Common myeloid progenitor, CD34-positive (primary cell): ENCODE data around the gene BIRC5.

Source experiments
- CTCF ChIA-PET: fragments of 350-600 bp; sonication (Branson Sonifier 250); formaldehyde crosslinking; loops from one replicate; lab custom pipeline; 2021; ENCODE audit warnings: antibody characterized with exemption; lab: Charles Lee
- POLR2A ChIA-PET: fragments of 350-600 bp; sonication (Branson Sonifier 250); formaldehyde crosslinking; loops from one replicate; lab custom pipeline; 2021; ENCODE audit warnings: antibody characterized with exemption; lab: Charles Lee
- DNase-seq, 3 donors: peaks; one replicate each; pipeline versions ENCODE4 v3.0.0 to v3.0.0-alpha.2; 2013
- H3K27ac ChIP-seq, 2 experiments: 1 replicate in 1 of 2; 2 replicates in 1 of 2; pipeline ENCODE4 v1.7.0; 2013; ENCODE audit warnings: inconsistent platforms in 2 of 2, low read length in 2 of 2, mild to moderate bottlenecking in 2 of 2, low read depth in 1 of 2, moderate library complexity in 1 of 2; ENCODE audit not compliant: severe bottlenecking in 2 of 2, insufficient read depth in 1 of 2, poor library complexity in 1 of 2
- H3K27me3 ChIP-seq, 5 experiments: replicated peaks in 2 of 5; 1 replicate in 3 of 5; 2 replicates in 2 of 5; pipeline versions ENCODE4 v1.6.1 to v1.7.0; 2013; ENCODE audit warnings: low read length in 4 of 5, mild to moderate bottlenecking in 2 of 5, moderate library complexity in 2 of 5, inconsistent platforms in 1 of 5; ENCODE audit not compliant: insufficient read depth in 5 of 5, control insufficient read depth in 4 of 5
- H3K36me3 ChIP-seq, 4 experiments: 1 replicate in 2 of 4; 2 replicates in 2 of 4; pipeline versions ENCODE4 v1.6.1 to v1.7.0; 2013; ENCODE audit warnings: low read length in 3 of 4, control low read depth in 1 of 4, mild to moderate bottlenecking in 1 of 4; ENCODE audit not compliant: control insufficient read depth in 4 of 4, insufficient read depth in 4 of 4
- H3K4me1 ChIP-seq, 4 experiments: 1 replicate in 3 of 4; 2 replicates in 1 of 4; pipeline versions ENCODE4 v1.6.1 to v1.7.1; 2013; ENCODE audit warnings: low read length in 3 of 4, mild to moderate bottlenecking in 3 of 4, control low read depth in 1 of 4, inconsistent platforms in 1 of 4, moderate library complexity in 1 of 4; ENCODE audit not compliant: control insufficient read depth in 4 of 4, insufficient read depth in 4 of 4; ENCODE audit errors: control extremely low read depth in 1 of 4
- H3K4me3 ChIP-seq, 7 experiments: 1 replicate in 4 of 7; 2 replicates in 3 of 7; pipeline versions ENCODE4 v1.5.1 to v1.7.0; 2013; ENCODE audit warnings: mild to moderate bottlenecking in 7 of 7, low read length in 6 of 7, moderate library complexity in 6 of 7, inconsistent platforms in 2 of 7, low read depth in 2 of 7, control low read depth in 1 of 7; ENCODE audit not compliant: insufficient read depth in 4 of 7, control insufficient read depth in 1 of 7; ENCODE audit errors: extremely low read depth in 1 of 7
- H3K9me3 ChIP-seq, 5 experiments: 1 replicate in 4 of 5; 2 replicates in 1 of 5; pipeline versions ENCODE4 v1.6.1 to v1.7.1; 2013; ENCODE audit warnings: low read length in 4 of 5, mild to moderate bottlenecking in 2 of 5, inconsistent platforms in 1 of 5, low read depth in 1 of 5, moderate library complexity in 1 of 5; ENCODE audit not compliant: control insufficient read depth in 4 of 5, insufficient read depth in 2 of 5; ENCODE audit errors: control extremely low read depth in 1 of 5
- WGBS: methylation state at CpG from one replicate; pipeline ENCODE4 v1.1.5; 2013; ENCODE audit not compliant: insufficient coverage; 5-methylcytosine and 5-hydroxymethylcytosine counted together

The BIRC5 gene

GRCh38 chr17:78174870-78175642, 39.0 kb upstream of the BIRC5 start:
- ChIA-PET CTCF (interaction anchor here (0.9 to 8.8 kb wide), 8 partner anchors 8 to 64 kb away, joined by 3 to 76 read pairs (median 7); partner anchors contain the start of gene TMC8), POLR2A (no interaction called here)
- WGBS: 94% methylated on average over 28 of the region's 28 CpGs
- H3K27me3 ChIP-seq: no peaks in the 10 kb centered on the region
- peaks cover 0 to 62% (median 28%) of the 10 kb centered on the region in 4 experiments for H3K36me3 ChIP-seq
- H3K27ac ChIP-seq: no peak overlapping the region
- H3K4me3 ChIP-seq: no peak overlapping the region
- DNase-seq: no peak
- no peaks in the 10 kb centered on the region for H3K9me3 ChIP-seq
- peaks cover 0 to 31% (median 22%) of the 10 kb centered on the region in 4 experiments for H3K4me1 ChIP-seq

GRCh38 chr17:78175643-78175981, 38.4 kb upstream of the BIRC5 start:
- CTCF ChIA-PET: interaction anchor here (0.9 to 8.8 kb wide), 12 partner anchors 12 to 65 kb away, joined by 3 to 76 read pairs (median 6); partner anchors contain the start of gene TMC8
- H3K36me3 ChIP-seq: peaks cover 0 to 67% (median 28%) of the 10 kb centered on the region in 4 experiments
- no peaks in the 10 kb centered on the region for H3K27me3 ChIP-seq
- peaks cover 0 to 31% (median 24%) of the 10 kb centered on the region in 4 experiments for H3K4me1 ChIP-seq
- no peak overlapping the region for H3K4me3 ChIP-seq
- 98% methylated on average over 14 of the region's 14 CpGs for WGBS
- H3K9me3 ChIP-seq: no peaks in the 10 kb centered on the region
- POLR2A ChIA-PET: no interaction called here
- DNase-seq: no peak
- H3K27ac ChIP-seq: no peak overlapping the region

DNA sequence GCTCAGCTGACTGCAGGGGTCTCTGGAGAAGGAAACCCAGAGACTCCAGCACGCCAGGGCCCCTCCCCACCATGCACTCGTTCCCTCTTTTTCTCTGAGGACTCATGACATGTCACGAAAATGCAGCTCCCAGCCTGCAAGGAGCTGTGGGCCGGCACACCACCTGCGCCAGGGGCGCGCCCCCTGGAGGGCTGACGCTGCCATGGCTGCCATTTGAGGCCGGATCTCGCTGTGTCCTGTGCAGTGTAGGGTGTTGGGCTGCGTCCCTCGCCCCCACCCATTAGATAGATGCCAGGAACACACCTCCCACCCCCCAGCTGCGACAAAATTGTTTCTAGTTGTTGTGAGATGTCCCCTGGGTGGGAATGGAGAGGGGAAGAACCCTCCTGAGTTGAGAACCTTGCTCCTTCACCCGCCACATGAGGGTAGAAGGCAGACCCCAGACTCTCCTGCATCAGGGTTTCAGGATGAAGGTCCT, 37.5 kb upstream of the BIRC5 start:
- H3K9me3 ChIP-seq: no peaks in the 10 kb centered on the region
- WGBS: 1% methylated on average over 9 of the region's 14 CpGs
- H3K27me3 ChIP-seq: no peaks in the 10 kb centered on the region
- peaks cover 0 to 27% (median 22%) of the 10 kb centered on the region in 4 experiments for H3K4me1 ChIP-seq
- CTCF ChIA-PET: interaction anchor here (0.6 to 8.8 kb wide), 18 partner anchors 10 to 160 kb away, joined by 3 to 76 read pairs (median 5); partner anchors contain the start of genes AFMID, TK1 and TMC8
- H3K27ac ChIP-seq: no peak overlapping the region
- H3K4me3 ChIP-seq: no peak overlapping the region
- DNase-seq: peak; percentile 65 to 79 (median 78)
- POLR2A ChIA-PET: interaction anchor here (0.9 to 1.0 kb wide), 2 partner anchors 37 to 63 kb away, joined by 3 read pairs; no protein-coding TSS in a partner anchor
- peaks cover 0 to 70% (median 22%) of the 10 kb centered on the region in 4 experiments for H3K36me3 ChIP-seq

DNA sequence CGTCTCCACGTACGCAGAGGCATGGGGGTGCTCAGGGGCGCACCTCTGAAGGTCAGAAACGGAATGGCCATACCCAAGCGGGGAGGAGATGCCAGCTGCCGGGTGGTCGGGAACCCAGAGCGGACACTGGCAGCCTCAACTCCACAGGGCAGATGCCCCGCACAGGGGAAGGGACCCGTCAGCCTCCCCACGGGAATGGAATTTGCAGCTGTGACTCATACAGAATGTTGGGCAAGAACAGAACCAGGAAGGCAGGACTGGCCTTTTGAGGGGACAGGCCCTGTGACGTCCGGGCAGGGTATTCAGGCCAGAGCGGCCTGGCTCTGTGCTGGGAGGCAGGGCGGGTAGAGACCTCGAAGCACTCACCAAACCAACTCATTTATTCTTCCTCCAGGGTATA, 34.7 kb upstream of the BIRC5 start:
- Histone ChIP-seq H3K36me3 (peaks cover 0 to 73% (median 12%) of the 10 kb centered on the region in 4 experiments), H3K4me3 (no peak overlapping the region), H3K27me3 (no peaks in the 10 kb centered on the region), H3K27ac (no peak overlapping the region), H3K4me1 (peaks cover 0 to 12% (median 8%) of the 10 kb centered on the region in 4 experiments), H3K9me3 (no peaks in the 10 kb centered on the region)
- WGBS: 95% methylated on average over 15 of the region's 17 CpGs
- CTCF ChIA-PET: interaction anchor here (0.7 to 1.3 kb wide), 3 partner anchors 10 to 68 kb away, joined by 3 to 4 read pairs (median 3); no protein-coding TSS in a partner anchor
- DNase-seq: no peak
- POLR2A ChIA-PET: no interaction called here

- Histone ChIP-seq H3K36me3 (peaks cover 0 to 73% (median 8%) of the 10 kb centered on the region in 4 experiments), H3K27ac (peak overlapping the region in 1 of 2 experiments; percentile 29)
- DNase-seq: no peak
These were observed 34.0 kb upstream of the BIRC5 start for GRCh38 chr17:78180083-78180482.

GRCh38 chr17:78180508-78180907, 33.5 kb upstream of the BIRC5 start:
- 93% methylated on average over 1 of the region's 2 CpGs for WGBS
- CTCF ChIA-PET: interaction anchor here (1.1 to 1.9 kb wide), 4 partner anchors 11 to 68 kb away, joined by 3 to 9 read pairs (median 4); no protein-coding TSS in a partner anchor
- H3K27ac ChIP-seq: peak overlapping the region in 1 of 2 experiments; percentile 29
- peaks cover 0 to 15% (median 11%) of the 10 kb centered on the region in 4 experiments for H3K4me1 ChIP-seq
- peaks cover 0 to 69% (median 8%) of the 10 kb centered on the region in 4 experiments for H3K36me3 ChIP-seq
- H3K27me3 ChIP-seq: no peaks in the 10 kb centered on the region
- H3K4me3 ChIP-seq: peak overlapping the region in 2 of 7 experiments; percentile 1 to 42
- DNase-seq: no peak
- no peaks in the 10 kb centered on the region for H3K9me3 ChIP-seq
- POLR2A ChIA-PET: no interaction called here

More at GRCh38 chr17:78180083-78180482, 34.0 kb upstream of the BIRC5 start:
- H3K4me3 ChIP-seq: peak overlapping the region in 2 of 7 experiments; percentile 36 to 42
- no peaks in the 10 kb centered on the region for H3K9me3 ChIP-seq
- peaks cover 0 to 13% (median 11%) of the 10 kb centered on the region in 4 experiments for H3K4me1 ChIP-seq
- 73% methylated on average over 6 of the region's 14 CpGs for WGBS
- ChIA-PET CTCF (interaction anchor here (1.1 to 1.4 kb wide), 3 partner anchors 11 to 69 kb away, joined by 3 to 4 read pairs (median 3); no protein-coding TSS in a partner anchor), POLR2A (no interaction called here)
- H3K27me3 ChIP-seq: no peaks in the 10 kb centered on the region
